Panc1 (cell line): ENCODE results near the gene CACTIN. TPM values are rescaled to one million over a fixed set of nuclear protein-coding genes. Genes with fewer than 3 reads are reported as not detected.
"Not testable (repeated sequence)": the region's sequence is repeated elsewhere in the genome, so short reads cannot be mapped to it uniquely, and the experiment has no call there.

ENCODE experiments used
- ATAC-seq: fragments of 200-7000 bp; cut with Tn5 transposase; 2 replicates; pipeline ENCODE4 v1.9.1; 2020; ENCODE audit warnings: mild to moderate bottlenecking, moderate library complexity
- BruUV-seq: library from RNA; stranded (reverse); fragments of 400-500 nt; replicated peaks from 2 replicates; lab custom pipeline; 2021; lab: Mats Ljungman, UMichigan
- CTCF ChIA-PET: fragments of 300-600 bp; sonication (Branson Sonifier 250); formaldehyde crosslinking; loops from one replicate; lab custom pipeline; 2022; ENCODE audit warnings: antibody characterized with exemption; lab: Charles Lee
- POLR2A ChIA-PET: fragments of 300-600 bp; sonication (Branson Sonifier 250); formaldehyde crosslinking; loops from one replicate; lab custom pipeline; 2022; ENCODE audit warnings: antibody characterized with exemption; lab: Charles Lee
- DNase-seq: peaks from one replicate; pipeline ENCODE4 v3.0.0-alpha.2; 2010; ENCODE audit warnings: low read depth, low spot score
- H3K27ac ChIP-seq: 2 replicates; pipeline ENCODE4 v1.5.1; 2011; ENCODE audit warnings: mild to moderate bottlenecking, low read length, inconsistent platforms
- H3K27me3 ChIP-seq: fragments of 200-500 bp; sonication (Bioruptor generic); 2 replicates; pipeline ENCODE4 v1.6.0; 2014; ENCODE audit warnings: low read length, inconsistent platforms; ENCODE audit not compliant: control insufficient read depth, insufficient read depth
- H3K36me3 ChIP-seq: fragments of 200-500 bp; sonication (Bioruptor generic); 2 replicates; pipeline ENCODE4 v1.5.1; 2014; ENCODE audit warnings: inconsistent platforms, mild to moderate bottlenecking, low read length, moderate library complexity; ENCODE audit not compliant: control insufficient read depth, insufficient read depth
- H3K4me1 ChIP-seq: 2 replicates; pipeline ENCODE4 v1.5.1; 2011; ENCODE audit warnings: inconsistent platforms, mild to moderate bottlenecking, low read length, moderate library complexity; ENCODE audit not compliant: control insufficient read depth, insufficient read depth
- H3K4me3 ChIP-seq, 2 experiments: 2 replicates each; pipeline ENCODE4 v1.5.1; 2011 to 2012; ENCODE audit warnings: low read depth in 2 of 2, low read length in 2 of 2, mild to moderate bottlenecking in 2 of 2, inconsistent platforms in 1 of 2, moderate library complexity in 1 of 2
- H3K9me3 ChIP-seq: fragments of 200-500 bp; sonication (Bioruptor generic); 2 replicates; pipeline ENCODE4 v1.5.1; 2014; ENCODE audit warnings: low read depth, mild to moderate bottlenecking, inconsistent platforms, low read length, moderate library complexity; ENCODE audit not compliant: control insufficient read depth, insufficient read depth
- CTCF ChIP-seq: fragments of 450-650 bp; IDR thresholded peaks from 2 replicates; pipeline ENCODE4 v1.5.1; 2017; ENCODE audit warnings: mild to moderate bottlenecking
- POLR2AphosphoS5 ChIP-seq: IDR thresholded peaks from 2 replicates; pipeline ENCODE4 v1.6.1; 2012; ENCODE audit warnings: mild to moderate bottlenecking, low read depth, low read length, moderate library complexity
- SIN3A ChIP-seq: IDR thresholded peaks from 2 replicates; pipeline ENCODE4 v1.6.1; 2012; ENCODE audit warnings: low read depth, mild to moderate bottlenecking, low read length, moderate library complexity, borderline replicate concordance; ENCODE audit not compliant: insufficient read depth
- TCF7L2 ChIP-seq: IDR thresholded peaks from 2 replicates; pipeline ENCODE4 v1.6.1; 2011; ENCODE audit warnings: mild to moderate bottlenecking, low read depth, low read length, inconsistent platforms
- in situ Hi-C: cut with HindIII; loops from 2 replicates; pipeline ENCODE4 v1.10.0; 2016; ENCODE audit warnings: low sequenced_read_pairs, low pct_unique_long_range_greater_than_20kb
- intact Hi-C: fragments of 100-400 bp; cut with micrococcal nuclease; formaldehyde crosslinking; loops from one replicate; pipeline ENCODE4 v1.10.0; 2022; ENCODE audit not compliant: unreplicated experiment
- total RNA-seq: library from RNA; stranded (reverse); gene quantifications from one replicate; pipeline ENCODE4 v1.2.1, GENCODE V29; 2021; ENCODE audit not compliant: unreplicated experiment
- TF ChIP-seq, protein P1 (sequence below), 2 experiments: IDR thresholded peaks; 2 replicates each; pipeline ENCODE4 v1.6.1; 2011 to 2012; ENCODE audit warnings: low read depth in 2 of 2, control low read depth in 1 of 2, low read length in 1 of 2, mild to moderate bottlenecking in 1 of 2, moderate library complexity in 1 of 2; ENCODE audit not compliant: insufficient read depth in 1 of 2

The CACTIN gene
- total RNA-seq, 1 experiment from 2014 or later = 25.2 TPM

DNA sequence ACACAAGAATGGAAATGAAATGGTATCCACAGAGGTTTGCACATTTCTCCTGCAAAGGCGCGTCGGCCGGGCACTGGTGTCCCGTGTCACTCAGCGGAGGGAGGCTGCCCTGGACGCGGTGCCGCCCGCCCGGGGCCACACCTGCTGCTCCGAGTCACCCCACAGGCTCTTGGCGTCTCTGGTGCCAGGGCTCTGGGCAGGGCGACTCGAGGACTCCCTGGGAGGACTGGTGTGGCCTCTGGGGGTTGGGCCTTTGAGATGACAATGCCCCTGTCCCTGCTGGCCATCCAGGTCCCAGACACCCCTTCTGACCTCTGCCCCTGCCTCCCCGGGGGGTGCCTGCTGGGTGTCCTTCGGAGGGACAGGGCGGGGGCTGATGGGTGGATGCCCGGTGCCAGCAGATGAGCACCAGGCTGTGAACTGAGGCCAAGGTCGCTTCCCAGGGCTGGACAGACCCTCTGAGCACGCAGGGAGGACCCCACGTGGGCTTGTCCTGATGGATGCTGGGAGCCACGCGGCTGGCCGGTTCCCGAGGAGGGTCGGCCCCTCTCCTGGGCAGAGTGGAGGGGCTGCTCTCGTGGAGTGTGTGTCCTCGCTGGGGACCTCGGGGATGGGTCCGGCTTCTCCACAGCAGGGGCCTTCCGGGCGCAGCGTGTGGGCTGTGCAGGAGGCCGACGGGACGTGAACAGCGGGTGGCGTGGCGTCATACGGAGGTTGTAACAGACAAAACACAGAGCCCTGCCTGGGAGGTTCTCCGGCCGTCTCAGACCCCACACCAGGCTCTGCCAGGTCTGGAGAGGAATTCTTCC is 4.7 kb upstream of the CACTIN start:
- H3K27ac ChIP-seq = no peak overlapping the region
- intact Hi-C loops = no loop called here
- H3K36me3 ChIP-seq = peaks cover 1% of the 10 kb centered on the region; the same call in 1 of the 2 replicates
- in situ Hi-C loops = no loop called here
- no peaks in the 10 kb centered on the region for H3K9me3 ChIP-seq
- ChIA-PET POLR2A (no interaction called here), CTCF (no interaction called here)
- no peaks in the 10 kb centered on the region for H3K27me3 ChIP-seq
- TF ChIP-seq POLR2AphosphoS5 (no peak), TCF7L2 (no peak), SIN3A (no peak), CTCF (no peak)
- TF ChIP-seq, protein P1, sequence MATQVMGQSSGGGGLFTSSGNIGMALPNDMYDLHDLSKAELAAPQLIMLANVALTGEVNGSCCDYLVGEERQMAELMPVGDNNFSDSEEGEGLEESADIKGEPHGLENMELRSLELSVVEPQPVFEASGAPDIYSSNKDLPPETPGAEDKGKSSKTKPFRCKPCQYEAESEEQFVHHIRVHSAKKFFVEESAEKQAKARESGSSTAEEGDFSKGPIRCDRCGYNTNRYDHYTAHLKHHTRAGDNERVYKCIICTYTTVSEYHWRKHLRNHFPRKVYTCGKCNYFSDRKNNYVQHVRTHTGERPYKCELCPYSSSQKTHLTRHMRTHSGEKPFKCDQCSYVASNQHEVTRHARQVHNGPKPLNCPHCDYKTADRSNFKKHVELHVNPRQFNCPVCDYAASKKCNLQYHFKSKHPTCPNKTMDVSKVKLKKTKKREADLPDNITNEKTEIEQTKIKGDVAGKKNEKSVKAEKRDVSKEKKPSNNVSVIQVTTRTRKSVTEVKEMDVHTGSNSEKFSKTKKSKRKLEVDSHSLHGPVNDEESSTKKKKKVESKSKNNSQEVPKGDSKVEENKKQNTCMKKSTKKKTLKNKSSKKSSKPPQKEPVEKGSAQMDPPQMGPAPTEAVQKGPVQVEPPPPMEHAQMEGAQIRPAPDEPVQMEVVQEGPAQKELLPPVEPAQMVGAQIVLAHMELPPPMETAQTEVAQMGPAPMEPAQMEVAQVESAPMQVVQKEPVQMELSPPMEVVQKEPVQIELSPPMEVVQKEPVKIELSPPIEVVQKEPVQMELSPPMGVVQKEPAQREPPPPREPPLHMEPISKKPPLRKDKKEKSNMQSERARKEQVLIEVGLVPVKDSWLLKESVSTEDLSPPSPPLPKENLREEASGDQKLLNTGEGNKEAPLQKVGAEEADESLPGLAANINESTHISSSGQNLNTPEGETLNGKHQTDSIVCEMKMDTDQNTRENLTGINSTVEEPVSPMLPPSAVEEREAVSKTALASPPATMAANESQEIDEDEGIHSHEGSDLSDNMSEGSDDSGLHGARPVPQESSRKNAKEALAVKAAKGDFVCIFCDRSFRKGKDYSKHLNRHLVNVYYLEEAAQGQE (IDR thresholded peaks at IDR 0.05; ENCODE audit: insufficient read depth in 1 of 2, low read depth in 2 of 2, low read length in 1 of 2) = no peak
- ATAC-seq (no peak), DNase-seq (no peak)
- no peaks in the 10 kb centered on the region for H3K4me1 ChIP-seq
- no TSS peak for BruUV-seq
- no peak overlapping the region for H3K4me3 ChIP-seq

DNA sequence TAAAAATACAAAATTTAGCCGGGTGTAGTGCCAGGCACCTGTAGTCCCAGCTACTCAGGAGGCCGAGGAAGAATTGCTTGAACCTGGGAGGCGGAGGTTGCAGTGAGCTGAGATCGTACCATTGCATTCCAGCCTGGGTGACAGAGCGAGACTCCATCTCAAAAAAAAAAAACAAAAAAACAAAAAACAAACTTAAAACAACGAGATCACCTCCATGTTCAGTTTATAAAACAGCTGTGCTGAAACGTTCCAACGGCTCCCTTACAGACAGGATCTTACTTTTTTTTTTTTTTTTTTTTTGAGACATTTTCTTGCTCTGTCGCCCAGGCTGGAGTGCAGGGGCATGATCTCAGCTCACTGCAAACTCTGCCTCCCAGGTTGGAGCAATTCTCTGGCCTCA is 2.2 kb upstream of the CACTIN start:
- H3K27ac ChIP-seq, DNase-seq, ATAC-seq, H3K9me3 ChIP-seq, in situ Hi-C loops, CTCF ChIA-PET, H3K36me3 ChIP-seq, intact Hi-C loops, H3K27me3 ChIP-seq, BruUV-seq, H3K4me1 ChIP-seq, H3K4me3 ChIP-seq: not testable (repeated sequence)
- POLR2A ChIA-PET = interaction anchor here (0.6 kb wide), 1 partner anchor 14 kb away, joined by 4 read pairs; no protein-coding TSS in a partner anchor

GRCh38 chr19:3627351-3627723 is 747 bp upstream of the CACTIN start:
- POLR2A ChIA-PET = no interaction called here
- Histone ChIP-seq H3K4me1 (peaks cover 6% of the 10 kb centered on the region), H3K9me3 (no peaks in the 10 kb centered on the region), H3K4me3 (peak overlapping the region; percentile 35 to 93; a peak in 3 of 4 replicates), H3K27me3 (no peaks in the 10 kb centered on the region), H3K36me3 (peaks cover 5% of the 10 kb centered on the region; the same call in 1 of the 2 replicates), H3K27ac (peak overlapping the region; percentile 70)
- CTCF ChIA-PET = interaction anchor here (0.7 kb wide), 1 partner anchor 90 kb away, joined by 8 read pairs; no protein-coding TSS in a partner anchor
- no peak for ATAC-seq
- no peak for DNase-seq
- no peak for TF ChIP-seq CTCF
- no peak for TF ChIP-seq SIN3A
- TF ChIP-seq, protein P1 (IDR thresholded peaks at IDR 0.05; ENCODE audit: insufficient read depth in 1 of 2, low read depth in 2 of 2, low read length in 1 of 2) = no peak
- no peak for TF ChIP-seq POLR2AphosphoS5
- no peak for TF ChIP-seq TCF7L2
- intact Hi-C loops = no loop called here
- in situ Hi-C loops = no loop called here
- no TSS peak for BruUV-seq
